ENCODE data around the gene ADRA2C.

Gene ADRA2C

GRCh38 chr4:3732076-3733028, 33.8 kb upstream of the ADRA2C start:
- DNase-seq (ENCODE audit: extremely low read depth in 1 of 2, low read depth in 1 of 2) = no peak

DNA sequence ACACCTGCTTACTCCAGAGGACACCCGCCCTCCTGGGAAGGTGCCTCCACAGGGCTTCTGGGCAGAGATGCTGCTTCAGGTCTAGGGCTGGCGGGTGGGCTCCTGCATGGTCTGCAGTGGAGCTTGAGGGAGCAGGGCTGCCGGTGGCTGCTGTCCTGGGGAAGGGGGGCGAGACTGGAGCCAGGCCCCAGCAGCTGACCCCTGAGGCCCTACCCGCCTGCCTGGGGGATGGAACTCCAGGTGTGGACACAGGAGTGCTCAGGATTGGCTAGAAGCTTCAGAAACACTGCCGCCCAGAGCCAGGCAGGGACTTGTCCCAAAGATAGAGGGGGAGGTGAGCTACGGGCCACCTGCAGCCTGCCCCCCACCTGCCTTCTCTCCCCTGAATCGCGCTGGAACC, 33.0 kb upstream of the ADRA2C start:
- no peak for DNase-seq (ENCODE audit: extremely low read depth in 1 of 2, low read depth in 1 of 2)

- no peak for DNase-seq (ENCODE audit: extremely low read depth in 1 of 2, low read depth in 1 of 2)
These were observed 31.0 kb upstream of the ADRA2C start for GRCh38 chr4:3735196-3735595.

DNA sequence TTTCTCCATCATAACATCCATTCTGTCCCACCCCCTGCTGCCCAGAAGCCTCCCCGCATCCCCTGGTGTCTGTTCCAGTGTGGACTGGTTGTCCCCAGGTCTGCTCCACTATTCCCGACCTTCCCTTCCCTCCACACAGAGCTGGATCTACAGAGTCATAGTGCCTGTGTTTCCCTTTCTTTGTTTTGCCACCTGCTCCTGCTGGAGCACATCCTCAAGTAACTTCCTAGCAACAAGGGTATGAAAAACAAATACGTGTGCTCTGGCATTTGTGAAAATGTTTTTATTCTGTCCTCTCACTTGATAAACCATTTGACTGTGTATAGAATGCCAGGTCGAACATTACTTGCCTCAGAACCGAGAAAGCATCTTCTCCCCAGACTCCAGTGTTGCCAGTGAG, 29.9 kb upstream of the ADRA2C start:
- no peak for DNase-seq (ENCODE audit: extremely low read depth in 1 of 2, low read depth in 1 of 2)

GRCh38 chr4:3736806-3737205, 29.4 kb upstream of the ADRA2C start:
- no peak for DNase-seq (ENCODE audit: extremely low read depth in 1 of 2, low read depth in 1 of 2)

DNA sequence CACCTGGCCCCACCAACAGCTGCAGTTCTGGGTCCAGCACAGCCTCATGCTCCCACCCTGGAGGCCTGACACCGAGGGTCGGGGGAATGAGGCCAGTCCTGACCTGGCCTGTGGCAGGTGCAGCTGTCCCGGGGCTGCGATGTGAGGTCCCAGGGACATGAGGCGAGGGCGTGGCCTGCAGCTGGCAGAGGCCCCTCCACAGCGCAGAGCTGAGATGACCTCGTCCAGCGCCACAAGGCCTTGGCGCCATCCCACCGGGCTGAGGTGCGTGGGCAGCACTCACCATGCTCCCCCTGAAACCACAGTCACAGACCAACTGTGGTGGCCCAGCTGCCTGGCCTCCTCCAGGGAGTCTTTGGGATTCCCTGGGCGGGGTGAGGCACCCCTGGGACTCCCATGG, 26.6 kb upstream of the ADRA2C start:
- DNase-seq (ENCODE audit: extremely low read depth in 1 of 2, low read depth in 1 of 2) = no peak

GRCh38 chr4:3740256-3740655, 25.9 kb upstream of the ADRA2C start:
- DNase-seq (ENCODE audit: extremely low read depth in 1 of 2, low read depth in 1 of 2) = no peak

DNA sequence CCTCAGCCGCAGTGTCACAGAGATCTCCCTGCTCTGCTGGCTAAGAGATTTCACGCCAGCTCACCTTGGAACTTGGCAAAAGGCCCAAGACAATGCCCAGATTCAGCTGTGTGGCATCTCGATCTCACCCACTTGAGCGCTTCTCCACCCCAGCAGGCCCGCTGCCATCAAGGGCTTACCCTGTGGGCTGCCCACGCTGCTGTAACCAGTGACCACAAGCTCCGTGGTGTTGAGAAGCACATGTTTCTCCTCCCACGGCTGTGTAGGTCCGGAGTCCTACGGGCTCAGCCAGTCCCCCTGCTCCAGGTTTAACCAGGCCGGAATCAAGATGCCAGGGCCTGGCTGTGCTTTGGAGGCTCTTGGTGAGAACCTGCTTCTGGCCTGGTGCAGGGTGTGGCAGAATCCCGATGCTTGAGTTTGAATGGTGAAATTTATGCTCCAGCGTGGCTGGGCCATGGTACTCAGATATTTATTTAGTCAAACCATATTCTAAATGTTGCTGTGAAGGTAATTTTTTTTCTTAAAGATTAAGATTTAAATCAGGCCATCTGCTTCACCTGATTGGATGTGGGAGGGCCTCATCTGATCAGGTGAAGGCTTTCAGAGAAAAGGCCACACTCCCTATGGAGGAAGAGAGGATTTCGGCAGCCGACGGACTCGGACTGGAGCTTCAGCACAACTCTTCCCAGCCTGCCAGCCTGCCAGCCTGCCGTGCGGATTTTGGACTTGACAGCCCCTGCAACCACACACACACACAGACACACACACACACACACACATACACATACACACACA, 24.8 kb upstream of the ADRA2C start:
- DNase-seq (ENCODE audit: extremely low read depth in 1 of 2, low read depth in 1 of 2) = no peak

DNA sequence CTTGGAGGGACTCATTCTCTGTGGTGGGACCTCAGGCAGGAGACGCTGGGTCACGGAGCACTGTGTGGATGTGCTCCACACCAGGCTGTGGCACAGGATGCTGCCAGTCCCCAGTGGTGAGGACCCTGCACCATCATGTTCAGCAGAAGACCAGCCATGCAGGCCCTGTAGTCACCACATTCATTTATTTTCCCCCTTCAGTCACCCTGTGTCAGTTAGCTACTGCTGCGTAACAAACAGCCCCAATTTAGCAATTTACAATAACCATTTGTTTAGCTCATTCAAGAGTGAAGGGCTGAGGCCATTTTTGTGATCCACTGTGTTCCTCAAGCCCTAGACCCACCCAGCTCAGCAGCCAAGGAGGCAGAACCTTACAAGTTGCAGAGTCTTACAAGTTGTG, 23.6 kb upstream of the ADRA2C start:
- no peak for DNase-seq (ENCODE audit: extremely low read depth in 1 of 2, low read depth in 1 of 2)

- DNase-seq (ENCODE audit: extremely low read depth in 1 of 2, low read depth in 1 of 2) = no peak
These were observed 22.0 kb upstream of the ADRA2C start for GRCh38 chr4:3744232-3744631.

GRCh38 chr4:3744901-3745300, 21.3 kb upstream of the ADRA2C start:
- no peak for DNase-seq (ENCODE audit: extremely low read depth in 1 of 2, low read depth in 1 of 2)

- DNase-seq (ENCODE audit: extremely low read depth in 1 of 2, low read depth in 1 of 2) = no peak
These were observed 20.1 kb upstream of the ADRA2C start for GRCh38 chr4:3745886-3746656.

GRCh38 chr4:3746701-3747580, 19.2 kb upstream of the ADRA2C start:
- DNase-seq (ENCODE audit: extremely low read depth in 1 of 2, low read depth in 1 of 2) = no peak

DNA sequence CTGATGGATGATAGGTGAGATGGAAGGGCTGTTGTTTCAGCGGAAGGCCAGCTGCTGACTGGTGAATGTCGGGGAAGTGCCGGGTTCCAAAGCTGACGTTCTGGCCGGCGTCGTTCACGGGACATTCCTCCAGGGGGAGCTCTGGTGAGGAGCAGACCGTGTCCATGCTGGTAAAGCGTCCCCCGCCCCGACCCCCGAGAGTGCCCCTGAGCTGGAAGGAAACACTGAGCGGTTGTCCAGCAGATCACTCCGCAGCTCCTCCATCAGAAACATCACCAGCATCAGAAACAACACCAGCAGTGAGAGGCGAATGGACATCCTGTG, 18.6 kb upstream of the ADRA2C start:
- DNase-seq (ENCODE audit: extremely low read depth in 1 of 2, low read depth in 1 of 2) = no peak

DNA sequence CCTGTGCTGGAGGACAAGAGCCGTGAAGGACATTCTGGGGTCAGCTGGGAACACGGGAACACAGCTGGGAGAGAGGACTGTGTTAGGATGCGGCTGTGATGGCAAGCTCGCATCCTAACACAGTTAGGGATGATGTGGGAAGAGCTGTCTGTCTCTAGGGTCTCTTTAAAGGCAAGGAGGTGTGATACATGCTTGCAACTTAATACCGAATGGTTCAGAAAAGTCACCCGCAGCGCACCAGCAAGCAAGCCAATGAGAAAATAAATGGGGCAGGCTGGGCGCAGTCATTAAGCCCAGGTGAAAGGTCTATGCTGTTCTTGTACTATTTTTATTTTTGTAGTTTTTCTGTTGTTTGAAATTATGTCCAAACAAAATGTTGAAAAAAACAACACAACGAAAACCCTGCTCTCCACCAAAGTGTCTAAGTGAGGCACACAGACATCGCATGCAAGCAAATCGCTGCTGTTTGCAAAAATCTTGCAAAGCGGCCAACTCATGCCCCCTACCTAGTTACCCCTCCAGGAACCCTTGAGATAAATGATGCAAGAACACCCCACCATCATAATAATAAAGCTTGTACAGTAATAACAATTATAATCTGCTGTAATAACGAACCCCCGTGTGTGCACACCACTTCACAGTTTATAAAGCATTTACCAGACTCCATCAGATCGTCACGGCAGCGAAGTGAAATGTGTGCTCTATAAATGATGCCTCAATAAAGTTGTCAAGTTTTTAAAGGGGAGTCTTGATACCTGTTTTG, 17.9 kb upstream of the ADRA2C start:
- no peak for DNase-seq (ENCODE audit: extremely low read depth in 1 of 2, low read depth in 1 of 2)

DNA sequence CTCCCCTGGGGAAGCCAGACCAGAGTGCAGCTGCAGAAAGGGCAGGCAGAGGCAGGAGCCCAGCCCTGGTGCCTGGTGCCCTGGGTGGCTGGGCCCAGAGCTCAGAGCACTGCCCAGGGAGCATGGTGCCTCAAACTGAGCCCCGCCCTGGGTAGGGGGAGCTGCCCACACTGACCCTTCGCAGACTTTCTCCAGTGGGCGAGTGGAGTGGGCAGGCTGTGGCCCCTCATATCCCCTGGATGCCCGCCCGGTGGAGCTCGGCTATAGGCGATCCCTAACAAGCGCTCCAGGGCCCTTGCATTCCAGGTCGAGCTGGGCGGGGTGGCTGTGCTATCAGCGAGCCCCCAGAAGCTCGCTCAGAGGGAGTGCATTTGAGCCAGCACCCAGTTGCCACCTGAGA, 17.1 kb upstream of the ADRA2C start:
- no peak for DNase-seq (ENCODE audit: extremely low read depth in 1 of 2, low read depth in 1 of 2)

DNA sequence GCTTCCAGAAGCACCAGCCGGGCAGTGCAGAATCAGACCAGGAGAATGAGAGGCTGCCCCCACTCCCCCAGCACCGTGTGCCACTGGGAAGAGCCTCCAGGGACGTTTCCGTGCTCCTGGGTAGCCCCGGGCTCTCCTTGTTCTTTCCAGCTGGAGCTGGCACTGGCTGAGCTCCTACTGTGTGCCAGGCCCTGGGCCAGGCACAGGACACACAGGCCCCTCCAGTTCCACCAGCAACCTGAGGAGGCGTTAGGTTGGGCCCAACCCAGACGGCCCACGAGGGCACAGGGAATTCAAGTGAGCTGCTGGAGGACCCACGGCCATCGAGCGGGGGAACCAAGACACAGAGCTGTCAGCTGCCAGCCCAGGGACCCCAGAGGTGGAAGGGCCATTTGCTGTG, 15.9 kb upstream of the ADRA2C start:
- no peak for DNase-seq (ENCODE audit: extremely low read depth in 1 of 2, low read depth in 1 of 2)

DNA sequence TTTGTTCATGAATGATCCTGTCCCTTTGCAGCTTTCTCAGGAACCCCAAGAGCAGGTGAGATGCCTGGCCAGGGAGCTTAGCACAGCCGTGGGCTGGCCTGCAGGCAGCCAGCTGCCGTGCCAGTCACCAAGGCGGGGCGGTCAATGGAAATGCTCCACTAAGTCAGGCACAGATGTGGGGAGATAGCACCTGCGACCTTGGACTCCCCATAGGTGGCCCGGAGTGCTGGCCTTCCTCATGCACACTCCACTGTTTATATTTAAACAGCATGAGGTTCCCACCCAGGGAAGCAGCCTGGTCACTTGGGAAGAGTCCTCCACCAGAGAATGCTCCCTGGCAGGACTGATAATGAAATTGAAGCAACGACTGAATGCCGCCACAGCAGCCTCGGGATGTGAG, 14.2 kb upstream of the ADRA2C start:
- DNase-seq (ENCODE audit: extremely low read depth in 1 of 2, low read depth in 1 of 2) = no peak

GRCh38 chr4:3753726-3754412, 12.3 kb upstream of the ADRA2C start:
- no peak for DNase-seq (ENCODE audit: extremely low read depth in 1 of 2, low read depth in 1 of 2)
